GM18858 (cell line): ENCODE results near the gene SDC4.
A peak's percentile ranks its signal among the peaks of the same experiment; 100 is the strongest.

Experiments
- ATAC-seq: cut with Tn5 transposase; IDR thresholded peaks from one replicate; pipeline ENCODE4 v1.9.1; 2021; ENCODE audit not compliant: unreplicated experiment

SDC4 gene

DNA sequence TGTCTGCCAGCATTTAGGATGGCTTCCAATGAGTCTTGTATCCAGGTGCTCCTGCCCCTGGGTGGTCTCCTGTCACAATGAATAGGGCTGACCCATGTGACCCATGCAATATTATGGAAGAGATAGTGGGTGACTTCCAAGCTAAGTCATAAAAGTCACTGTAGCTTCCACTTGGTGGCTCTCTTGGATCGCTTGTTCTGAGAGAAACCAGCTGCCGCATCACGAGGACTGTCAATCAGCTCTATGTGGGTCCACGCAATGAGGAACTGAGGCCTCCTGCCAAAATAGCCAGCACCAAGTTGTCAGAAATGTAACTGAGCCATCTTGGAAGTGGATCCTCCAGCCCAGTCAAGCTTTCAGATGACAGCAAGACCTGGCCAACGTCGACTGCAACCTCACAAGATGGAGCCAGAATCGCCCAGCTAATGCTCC is 25.3 kb downstream of the SDC4 start:
- ATAC-seq, result no peak

DNA sequence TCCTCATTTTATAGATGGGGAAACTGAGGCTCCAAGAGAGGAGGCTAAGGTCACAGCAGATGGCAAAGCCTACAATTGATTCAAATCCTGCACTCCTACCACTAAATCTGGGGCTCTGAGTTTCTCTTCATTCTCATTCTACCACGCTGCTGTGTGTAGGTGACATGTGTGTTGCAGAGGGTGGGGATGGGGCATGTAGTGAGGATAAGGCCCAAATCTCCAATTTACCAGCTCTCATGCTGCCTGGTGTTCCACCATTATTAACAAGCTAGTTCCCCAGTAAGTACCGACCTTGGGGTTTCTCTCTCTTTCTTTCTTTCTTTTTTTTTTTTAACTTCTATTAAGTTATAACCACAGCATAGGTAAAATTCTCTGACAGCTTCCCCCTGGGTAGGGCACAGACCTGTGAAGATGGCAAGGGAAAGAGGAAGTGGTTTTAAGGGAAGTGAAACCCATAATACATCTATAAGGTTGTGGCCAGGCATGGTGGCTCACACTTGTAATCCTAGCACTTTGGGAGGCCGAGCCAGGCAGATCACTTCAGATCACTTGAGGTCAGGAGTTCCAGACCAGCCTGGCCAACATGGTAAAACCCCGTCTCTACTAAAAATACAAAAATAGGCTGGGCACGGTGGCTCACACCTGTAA is 27.2 kb downstream of the SDC4 start:
- ATAC-seq, result peak; percentile 65

DNA sequence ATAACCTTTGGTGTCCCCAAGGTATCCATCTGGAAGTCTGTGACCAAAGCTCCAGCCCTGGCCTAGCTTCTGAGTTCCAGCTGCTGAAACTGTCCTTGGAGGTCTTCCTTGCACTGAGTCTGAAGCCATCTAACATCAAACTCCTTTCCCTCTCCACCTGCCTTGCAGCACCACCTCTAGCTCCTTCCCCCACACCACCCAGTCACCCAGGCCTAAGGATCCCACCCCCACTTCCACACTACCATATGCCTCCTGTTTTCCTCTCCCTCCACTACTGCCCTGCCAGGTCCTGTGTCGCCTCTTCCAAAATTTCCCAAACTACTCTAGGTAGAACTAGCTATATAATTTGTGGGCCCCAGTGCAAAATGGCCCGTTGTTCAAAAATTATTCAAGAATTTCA is 29.3 kb downstream of the SDC4 start:
- ATAC-seq, result no peak

DNA sequence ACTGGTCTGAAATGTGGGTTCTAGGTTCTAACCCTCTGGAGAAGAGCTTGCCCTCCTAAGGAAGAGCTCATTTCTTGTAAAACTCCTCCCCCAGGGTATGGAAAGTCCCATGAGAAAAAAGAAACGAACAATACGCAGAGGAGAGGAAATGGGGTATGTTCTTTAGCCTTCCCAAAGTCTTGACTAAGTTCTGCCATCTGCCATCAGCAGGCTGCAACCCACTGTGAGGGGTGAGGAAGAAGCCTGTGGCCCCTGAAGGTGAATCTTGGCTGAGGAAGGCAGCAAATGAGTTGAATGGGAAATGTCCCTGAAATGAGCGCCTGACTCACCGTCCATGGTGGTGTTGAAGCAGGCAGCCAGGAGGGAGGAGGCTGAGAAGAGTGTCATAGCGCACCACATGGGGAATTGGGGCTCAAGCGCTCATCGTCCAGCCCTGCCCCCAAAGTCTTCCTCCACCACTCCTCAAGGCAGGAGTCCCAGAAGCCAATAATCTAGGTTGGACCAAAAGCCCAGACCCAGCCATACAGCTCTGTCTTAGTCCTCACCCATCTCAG is 29.8 kb downstream of the SDC4 start:
- no peak for ATAC-seq

DNA sequence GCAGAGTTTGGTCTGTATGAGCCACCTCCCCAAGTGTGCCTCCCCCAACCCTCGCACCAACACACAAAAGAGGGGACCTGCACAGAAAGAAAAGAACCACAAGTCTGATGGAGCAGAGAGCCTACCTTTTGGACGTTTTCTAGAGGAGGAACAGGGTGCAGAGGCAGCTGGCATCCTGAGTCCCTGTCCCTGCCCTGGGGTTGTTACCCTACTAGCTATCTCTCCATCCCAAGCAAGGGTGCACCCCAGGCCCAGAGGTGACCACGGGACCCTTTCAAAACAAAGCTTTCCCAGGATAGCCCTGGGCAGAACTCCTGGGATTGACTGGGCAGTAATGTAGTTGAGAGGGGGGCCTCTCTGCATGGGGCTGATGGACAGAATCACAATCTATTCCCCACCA is 30.4 kb downstream of the SDC4 start:
- no peak for ATAC-seq

DNA sequence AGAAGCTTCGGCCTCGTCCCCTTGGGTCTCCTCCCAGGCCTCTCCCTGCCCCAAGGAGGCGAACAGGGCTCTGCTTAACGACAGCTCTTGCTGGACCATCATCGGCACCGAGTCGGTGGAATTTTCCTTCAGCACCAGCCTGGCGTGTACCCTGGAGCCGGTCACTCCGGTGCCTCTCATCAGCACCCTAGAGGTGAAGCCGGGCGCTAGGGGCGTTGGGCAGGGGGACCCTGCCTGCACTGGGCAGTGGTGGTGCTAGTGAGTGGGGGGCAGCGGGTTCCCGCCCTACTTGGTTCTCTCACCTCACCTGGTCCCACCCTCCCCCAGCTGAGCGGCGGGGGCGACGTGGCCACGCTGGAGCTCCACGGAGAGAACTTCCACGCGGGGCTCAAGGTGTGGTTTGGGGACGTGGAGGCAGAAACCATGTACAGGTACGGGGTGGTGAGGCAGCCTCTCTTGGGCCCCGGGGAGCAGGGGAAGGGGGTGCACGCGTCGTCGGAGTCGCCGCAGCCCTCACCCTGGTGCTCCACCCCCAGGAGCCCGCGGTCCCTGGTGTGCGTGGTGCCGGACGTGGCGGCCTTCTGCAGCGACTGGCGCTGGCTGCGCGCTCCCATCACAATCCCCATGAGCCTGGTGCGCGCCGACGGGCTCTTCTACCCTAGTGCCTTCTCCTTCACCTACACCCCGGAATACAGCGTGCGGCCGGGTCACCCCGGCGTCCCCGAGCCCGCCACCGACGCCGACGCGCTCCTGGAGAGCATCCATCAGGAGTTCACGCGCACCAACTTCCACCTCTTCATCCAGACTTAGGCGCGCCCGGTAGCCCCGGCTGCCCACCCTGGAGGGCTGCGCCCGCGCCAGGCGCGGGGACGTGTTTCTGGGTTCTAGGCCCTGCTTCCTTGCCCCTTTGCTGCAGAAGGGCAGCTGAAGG is 31.8 kb downstream of the SDC4 start:
- no peak for ATAC-seq

DNA sequence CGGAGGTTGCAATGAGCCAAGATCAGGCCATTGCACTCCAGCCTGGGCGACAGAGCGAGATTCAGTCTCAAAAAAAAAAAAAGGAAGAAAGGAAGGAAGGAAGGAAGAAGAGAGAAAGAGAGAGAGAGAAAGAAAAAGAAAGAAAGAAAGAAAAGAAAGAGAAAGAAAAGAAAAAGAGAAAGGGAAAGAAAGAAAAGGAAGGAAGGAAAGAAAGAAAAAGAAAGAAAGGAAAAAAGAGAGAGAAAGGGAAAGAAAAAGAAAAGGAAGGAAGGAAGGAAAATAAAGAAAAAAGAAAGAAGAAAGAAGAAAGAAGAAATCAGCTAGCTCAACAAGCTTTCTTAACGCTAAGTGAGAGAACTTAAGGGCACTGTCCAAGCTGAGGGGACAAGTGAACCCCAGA is 32.6 kb downstream of the SDC4 start:
- ATAC-seq, result no peak

DNA sequence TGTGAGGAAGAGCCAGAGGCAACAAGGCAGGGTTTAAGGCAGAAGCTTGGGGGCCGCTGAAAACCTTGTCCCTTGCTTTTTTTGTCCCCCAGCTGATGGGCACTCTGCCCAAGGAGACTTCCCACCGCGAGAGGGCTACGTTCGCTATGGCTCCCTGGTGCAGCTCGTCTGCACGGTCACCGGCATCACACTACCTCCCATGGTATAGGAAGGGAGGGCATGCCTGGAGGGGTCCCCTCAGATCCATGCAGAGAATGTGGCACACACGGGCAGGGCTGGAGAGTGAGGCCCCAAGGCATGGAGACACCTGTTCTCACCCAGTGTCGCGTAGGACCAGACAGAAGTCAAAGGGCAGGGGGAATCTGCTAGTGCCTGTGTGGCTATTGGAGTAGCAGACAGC is 34.3 kb downstream of the SDC4 start:
- ATAC-seq, result no peak

DNA sequence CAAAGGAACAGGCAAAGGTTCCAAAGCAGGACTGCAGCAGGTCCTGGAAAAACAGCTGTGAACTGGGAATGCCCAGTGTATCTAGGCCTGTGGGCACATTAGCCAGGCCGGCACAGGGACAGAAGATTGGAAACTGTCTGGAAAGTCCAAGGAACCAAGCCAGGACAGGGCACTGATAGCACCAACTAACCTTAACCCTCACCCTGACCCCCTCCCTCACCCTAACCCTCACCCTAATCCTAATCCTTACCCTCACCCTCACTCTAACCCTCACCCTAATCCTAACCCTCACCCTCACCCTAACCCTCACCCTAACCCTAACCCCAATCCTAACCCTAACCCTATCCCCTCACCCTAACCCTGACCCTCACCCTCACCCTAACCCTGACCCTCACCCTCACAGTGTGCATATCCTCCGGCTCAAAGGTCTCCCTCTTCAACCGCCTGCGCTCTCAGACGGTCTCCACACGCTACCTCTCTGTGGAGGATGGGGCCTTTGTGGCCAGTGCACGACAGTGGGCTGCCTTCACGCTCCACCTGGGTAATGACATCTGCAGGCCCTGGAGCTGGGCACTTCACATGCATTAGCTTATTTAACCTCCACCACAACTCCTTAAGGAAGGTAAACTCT is 35.0 kb downstream of the SDC4 start:
- no peak for ATAC-seq

DNA sequence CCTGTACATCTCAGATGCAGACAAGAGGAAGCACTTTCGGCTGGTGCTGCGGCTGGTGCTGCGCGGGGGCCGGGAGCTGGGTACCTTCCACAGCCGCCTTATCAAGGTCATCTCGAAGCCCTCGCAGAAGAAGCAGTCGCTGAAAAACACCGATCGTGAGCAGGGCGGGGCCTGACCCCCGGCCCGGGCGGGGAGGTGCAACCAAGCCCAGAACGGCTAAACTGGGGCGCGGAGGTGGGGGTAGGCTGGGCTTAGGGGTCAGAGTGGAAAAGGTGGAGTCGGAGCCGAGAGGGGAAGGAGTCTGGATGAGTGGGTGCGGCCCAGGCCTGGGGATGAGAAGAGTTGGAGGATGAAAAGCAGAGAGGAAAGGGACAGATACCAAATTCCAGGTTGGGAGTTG is 36.0 kb downstream of the SDC4 start:
- no peak for ATAC-seq

DNA sequence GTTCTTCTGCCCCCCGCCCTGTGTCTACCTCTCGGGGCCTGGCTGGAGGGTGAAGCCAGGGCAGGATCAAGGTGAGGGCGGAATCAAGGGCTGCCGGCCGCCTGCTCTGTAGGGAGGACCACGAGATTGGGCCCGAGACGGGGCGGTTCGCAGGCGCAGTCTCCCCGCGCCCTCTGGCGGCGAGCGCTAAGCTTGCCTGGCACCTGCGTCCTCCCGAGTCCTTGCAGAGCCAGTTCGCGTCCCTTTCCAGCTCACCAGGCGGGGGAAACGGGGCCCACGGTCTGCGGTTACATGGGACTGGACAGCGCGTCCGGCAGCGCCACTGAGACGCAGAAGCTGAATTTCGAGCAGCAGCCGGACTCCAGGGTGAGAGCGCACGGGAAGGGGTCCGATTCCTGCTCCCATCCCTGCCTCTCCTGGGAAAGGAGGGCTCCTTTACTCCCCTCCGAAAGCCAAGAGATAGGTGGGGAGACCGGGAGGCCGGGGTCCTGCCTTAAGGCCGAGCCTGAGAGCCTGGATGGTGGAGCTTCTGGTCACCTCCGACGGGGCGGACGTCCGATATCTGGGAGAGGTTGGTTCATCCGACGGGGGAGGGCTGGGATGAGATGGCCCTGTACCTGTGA is 36.5 kb downstream of the SDC4 start:
- no peak for ATAC-seq

DNA sequence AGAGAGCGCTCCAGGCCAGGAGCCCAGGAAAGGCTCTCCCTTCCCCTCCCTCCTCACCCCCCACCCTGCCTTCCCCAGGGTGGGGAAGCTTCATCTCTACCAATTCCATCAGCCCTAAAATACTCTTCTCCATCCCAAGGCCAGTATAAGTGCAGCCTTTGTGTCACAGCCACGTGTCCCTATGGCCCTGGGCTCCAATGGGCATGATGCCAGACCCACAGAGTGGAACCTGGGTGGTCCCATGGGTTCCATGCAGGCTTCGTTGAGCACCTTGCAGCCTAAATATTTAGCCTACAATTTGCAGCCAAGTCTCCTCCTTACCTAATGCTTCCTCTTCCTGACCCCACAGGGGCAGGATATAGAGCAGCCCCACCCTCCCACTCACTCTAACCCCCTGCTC is 39.1 kb downstream of the SDC4 start:
- no peak for ATAC-seq

DNA sequence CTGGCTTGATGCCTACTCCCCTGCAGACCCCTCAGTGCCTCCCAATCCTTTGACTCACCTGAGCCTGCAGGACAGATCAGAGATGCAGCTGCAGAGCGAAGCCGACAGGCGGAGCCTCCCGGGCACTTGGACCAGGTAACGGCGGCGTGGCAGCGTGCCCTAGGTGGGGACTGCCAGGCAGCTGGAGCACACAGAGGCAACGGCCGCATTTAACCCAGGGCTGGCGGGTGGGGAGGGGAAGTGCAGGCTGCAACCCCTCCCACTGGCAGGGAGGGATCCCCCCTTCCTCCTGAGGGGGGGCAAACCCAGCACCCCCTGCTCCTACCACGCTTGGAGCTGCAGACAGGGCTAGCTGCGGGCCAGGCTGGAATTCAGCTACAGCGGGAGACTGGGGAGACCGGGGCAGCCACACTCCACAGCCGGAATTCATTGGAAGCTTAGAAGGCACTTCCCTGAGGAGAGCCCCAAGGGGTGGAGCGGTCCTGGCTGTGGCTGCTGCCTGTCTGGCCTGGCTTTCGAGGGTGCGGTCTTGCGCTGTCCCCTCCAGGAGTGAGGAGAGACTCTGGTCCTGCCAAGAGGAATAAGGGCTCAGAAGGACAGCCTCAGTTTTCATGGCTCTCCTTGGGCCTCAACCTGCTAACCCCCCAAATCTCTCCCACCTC is 40.0 kb downstream of the SDC4 start, which contains the start of gene MATN4:
MATN4 (minus strand) TSS at position 183 of the 662 bp plus-strand sequence. CDS start 2,717 bp downstream, outside the sequence.
- no peak for ATAC-seq

DNA sequence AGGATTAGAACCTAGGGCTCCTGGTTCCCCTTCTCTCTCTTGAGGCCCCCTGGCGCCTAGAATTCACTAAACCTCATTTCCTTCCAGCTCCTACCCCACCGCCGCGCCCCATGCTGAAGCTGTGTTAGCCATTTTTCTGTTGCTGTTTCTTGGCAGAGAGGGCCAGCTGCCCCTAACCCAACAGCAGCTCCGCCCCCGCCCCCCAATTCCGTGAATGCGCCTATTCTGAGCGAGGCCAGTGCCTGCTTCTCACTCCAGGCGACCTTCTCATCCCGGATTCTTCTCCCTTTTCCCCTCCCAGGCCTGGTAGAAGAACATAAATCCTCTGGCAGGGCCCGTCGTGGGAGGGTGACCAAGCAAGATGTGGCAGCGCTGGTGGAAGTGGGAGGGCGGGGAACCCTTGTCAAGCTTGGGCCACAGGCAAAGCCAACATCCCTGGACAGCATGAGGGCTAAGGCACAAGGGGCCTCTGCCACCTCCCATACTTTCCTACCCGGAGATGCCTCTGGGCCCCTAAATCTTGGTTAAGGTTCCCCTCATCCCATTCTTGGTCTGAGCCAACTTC is 41.1 kb downstream of the SDC4 start:
- ATAC-seq, result no peak

DNA sequence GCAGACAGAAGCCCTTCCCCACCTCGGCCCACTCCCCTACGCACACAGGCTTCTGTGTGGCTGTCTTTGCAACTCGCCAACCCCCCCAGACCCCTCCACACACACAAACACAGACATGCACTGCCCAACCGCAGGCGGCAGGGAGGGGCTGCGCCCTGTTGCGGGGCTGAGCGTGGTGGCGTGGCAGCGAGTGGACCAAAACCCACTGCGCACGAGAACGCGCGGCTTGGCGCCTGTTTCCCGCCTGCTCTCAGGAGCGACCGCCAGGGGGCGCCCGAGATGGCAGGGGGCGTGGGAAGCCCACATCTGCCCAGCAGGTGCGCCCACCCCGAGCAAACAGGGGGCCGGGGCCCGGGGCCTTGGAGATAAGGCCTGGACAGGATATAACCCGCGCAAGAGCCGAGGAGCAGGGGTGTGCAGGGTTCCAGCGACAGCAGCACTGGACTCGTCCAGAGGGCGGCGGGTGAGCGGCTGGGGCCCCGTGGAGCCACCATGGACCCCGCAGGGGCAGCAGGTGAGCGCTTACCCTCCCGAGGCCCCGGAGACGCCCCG is 41.7 kb downstream of the SDC4 start, which contains the start of gene RBPJL:
RBPJL (plus strand) TSS at position 410 of the 552 bp plus-strand sequence; CDS start at position 493, 83 bp downstream.
- no peak for ATAC-seq

DNA sequence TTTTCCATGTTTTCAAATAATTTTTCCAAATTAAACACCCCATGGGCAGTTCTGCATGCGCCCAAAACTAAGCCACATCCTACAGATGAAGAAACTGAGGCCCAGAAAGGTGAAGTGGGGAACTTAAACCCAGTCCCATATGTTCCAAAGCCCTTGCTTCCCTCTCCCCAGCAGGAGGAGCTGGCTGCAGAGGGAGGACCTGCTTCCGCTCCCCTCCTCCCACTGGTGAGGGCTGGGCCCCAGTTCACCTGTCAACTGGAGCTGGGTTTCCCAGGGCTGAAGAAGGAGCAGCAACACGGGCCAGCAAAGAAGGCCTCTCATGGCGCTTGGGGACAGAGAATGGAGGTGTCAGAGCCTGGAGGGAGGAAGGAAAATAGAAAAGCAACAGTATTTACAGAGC is 43.0 kb downstream of the SDC4 start:
- ATAC-seq, result no peak

DNA sequence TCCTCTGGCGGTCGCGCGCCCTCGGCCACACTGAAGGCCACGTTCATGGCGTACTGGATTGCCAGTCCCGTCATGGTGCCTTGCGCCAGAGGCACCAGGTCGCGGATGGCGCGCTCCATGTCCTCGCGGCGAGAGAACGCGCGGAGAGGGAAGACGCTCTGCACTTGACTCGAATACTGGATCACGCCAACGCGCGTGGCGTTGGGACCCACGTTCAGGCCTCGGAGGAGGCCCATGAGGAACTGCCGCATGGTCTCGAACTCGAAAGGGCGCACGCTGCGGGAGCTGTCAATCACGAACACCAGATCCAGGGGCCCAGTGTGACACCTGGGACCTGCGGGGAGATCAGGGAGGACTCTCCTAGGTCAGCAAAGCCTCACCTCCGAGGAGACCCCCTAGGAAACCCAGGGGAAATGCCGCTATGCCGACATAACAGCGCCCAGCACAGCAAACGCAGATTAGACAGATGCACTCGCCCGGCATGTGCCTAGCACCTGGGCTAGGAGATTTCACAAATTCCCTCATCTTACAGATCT is 43.7 kb downstream of the SDC4 start:
- ATAC-seq, result no peak

DNA sequence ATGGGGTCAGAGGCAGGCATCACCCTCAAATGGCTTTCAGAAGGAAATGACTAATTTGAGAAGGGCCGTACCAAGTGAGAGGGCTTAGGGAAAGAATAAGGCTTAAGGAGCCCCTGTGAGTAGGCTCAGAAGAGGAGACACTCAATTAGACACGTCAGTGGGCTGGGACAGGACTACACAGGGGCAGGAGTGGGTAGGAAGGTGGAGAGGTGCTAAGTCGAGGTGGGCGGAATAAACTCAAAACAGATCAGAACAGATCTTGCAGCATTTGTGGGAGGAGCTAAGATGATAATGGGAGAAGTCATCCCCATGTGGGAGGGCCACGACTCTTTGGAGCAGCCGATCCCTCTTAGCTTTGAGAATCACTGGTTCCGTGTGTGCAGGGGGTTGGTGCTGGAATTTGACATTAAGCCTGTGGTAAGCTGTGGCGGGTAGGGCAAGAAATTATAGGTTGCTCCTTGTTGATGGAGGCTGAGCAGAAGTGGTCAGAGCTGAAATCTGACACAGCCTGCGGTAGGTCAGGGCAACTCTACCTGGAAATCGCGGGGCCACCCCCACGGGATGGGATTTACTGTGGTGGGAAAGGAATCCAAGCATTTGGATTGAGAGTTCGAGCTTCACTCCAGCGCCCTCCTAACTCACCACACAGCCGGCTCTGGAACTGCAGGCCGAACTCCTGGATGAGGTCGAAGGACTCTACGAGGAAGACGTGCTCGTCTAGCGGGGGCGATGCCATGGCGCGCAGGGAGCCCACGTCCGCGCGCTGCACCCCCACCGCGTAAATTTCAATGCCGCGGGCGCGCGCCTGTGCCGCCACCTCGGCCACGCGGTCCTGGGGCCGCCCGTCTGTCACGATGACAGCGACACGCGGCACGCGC is 44.4 kb downstream of the SDC4 start:
- ATAC-seq, result no peak
